ENCODE measurements around the gene TBCD. TPM values are rescaled to one million over a fixed set of nuclear protein-coding genes. Genes with fewer than 3 reads are reported as not detected.

The TBCD gene
- total RNA-seq, 1 experiment from 2014 or later, result 29.6 TPM

DNA sequence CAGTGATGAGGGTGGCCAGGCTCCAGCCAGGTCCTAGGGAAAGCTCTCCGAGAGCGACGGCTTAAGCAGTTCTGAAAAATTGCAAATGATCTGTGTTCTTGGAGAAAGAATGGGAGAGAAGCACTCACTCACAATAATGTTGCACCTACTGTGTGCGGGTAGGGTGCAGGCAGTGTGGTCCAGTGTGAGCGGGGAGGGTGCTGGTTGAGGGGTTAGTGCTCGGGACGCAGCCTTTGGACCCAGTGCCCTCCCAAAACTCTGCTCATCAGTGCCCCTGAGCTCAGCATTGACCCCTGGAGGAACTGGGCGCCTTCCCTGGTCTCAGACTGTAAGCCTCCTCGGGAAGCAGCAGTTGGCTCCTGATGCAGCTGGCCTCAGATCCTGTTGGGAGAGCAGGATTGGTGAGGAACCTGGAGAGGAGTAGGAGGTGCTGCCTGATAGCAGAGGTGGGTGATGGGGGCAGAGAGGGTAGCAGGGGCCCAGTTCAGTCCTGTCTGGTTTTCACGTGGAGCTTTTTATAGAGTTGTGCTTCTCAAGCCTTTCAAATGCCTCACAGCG, 111.6 kb downstream of the TBCD start:
- intact Hi-C loops (cut with micrococcal nuclease), result no loop called here

DNA sequence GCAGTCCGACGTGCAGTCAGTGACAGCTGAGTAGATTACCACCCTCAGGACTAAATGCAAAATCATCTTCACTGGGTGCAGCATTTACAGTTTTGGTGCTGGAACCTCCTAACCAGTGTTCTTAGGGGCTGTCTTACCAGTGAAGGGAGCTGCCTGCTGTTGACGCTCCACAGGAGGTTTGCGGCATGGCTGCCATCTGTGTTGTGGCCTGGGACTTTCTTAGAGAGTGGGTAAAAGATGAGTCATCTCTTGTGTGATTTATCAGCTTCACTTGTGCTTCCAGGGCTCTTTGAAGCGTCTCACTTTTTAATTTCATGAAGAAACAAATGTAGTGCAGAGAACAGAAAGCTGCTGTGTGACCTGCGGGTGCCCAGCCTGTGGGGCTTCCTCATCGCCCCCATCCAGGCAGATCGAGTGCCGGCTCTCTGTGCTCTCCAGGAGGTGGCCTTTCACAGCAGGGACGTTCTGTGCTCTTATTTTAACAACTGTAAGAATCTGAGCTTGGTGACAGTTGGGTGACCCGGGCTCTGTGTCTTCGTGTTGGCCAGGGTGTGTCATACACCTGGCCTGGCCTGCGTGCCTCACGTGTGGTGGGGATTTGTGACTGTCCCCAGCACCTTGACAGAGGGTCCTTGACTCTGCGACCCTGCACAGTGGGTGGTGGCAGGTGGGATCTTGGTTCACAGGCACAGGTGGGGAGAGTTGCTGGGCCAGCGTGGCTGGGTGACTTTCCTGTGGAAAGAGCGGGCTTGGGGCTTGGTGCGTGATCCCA, 112.3 kb downstream of the TBCD start:
- H2AFZ ChIP-seq (ENCODE audit: low read length), result no peak overlapping the region
- no peak overlapping the region for H3K9ac ChIP-seq (ENCODE audit: low read length)
- TF ChIP-seq EZH2phosphoT487 (IDR thresholded peaks at IDR 0.05; ENCODE audit: borderline replicate concordance, low read length), result no peak
- TF ChIP-seq EZH2 (IDR thresholded peaks at IDR 0.05; ENCODE audit: low read length, unreplicated experiment), result no peak
- TF ChIP-seq, protein P1, sequence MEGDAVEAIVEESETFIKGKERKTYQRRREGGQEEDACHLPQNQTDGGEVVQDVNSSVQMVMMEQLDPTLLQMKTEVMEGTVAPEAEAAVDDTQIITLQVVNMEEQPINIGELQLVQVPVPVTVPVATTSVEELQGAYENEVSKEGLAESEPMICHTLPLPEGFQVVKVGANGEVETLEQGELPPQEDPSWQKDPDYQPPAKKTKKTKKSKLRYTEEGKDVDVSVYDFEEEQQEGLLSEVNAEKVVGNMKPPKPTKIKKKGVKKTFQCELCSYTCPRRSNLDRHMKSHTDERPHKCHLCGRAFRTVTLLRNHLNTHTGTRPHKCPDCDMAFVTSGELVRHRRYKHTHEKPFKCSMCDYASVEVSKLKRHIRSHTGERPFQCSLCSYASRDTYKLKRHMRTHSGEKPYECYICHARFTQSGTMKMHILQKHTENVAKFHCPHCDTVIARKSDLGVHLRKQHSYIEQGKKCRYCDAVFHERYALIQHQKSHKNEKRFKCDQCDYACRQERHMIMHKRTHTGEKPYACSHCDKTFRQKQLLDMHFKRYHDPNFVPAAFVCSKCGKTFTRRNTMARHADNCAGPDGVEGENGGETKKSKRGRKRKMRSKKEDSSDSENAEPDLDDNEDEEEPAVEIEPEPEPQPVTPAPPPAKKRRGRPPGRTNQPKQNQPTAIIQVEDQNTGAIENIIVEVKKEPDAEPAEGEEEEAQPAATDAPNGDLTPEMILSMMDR (conservative IDR thresholded peaks at IDR 0.05; ENCODE audit: low read depth, low read length), result no peak
- H4K20me1 ChIP-seq (ENCODE audit: low read length), result no peaks in the 10 kb centered on the region
- H3K36me3 ChIP-seq (ENCODE audit: low read depth, low read length), result no peaks in the 10 kb centered on the region
- ChIA-PET CTCF (no interaction called here), POLR2A (ENCODE audit: unreplicated experiment) (no interaction called here)
- H3K79me2 ChIP-seq (ENCODE audit: low read length), result peaks cover 12% of the 10 kb centered on the region; the same call in 1 of the 2 replicates
- H3K9me3 ChIP-seq (ENCODE audit: low read length), result no peaks in the 10 kb centered on the region
- no TSS peak for BruUV-seq (replicated peaks)
- ATAC-seq (peak; percentile 64), DNase-seq (peak; percentile 16)
- H3K4me3 ChIP-seq (ENCODE audit: low read length), result no peak overlapping the region
- H3K27me3 ChIP-seq (ENCODE audit: low read length), result no peaks in the 10 kb centered on the region
- intact Hi-C loops (cut with micrococcal nuclease), result no loop called here
- no peak overlapping the region for H3K27ac ChIP-seq (ENCODE audit: low read length)
- no peaks in the 10 kb centered on the region for H3K9me2 ChIP-seq (replicated peaks; ENCODE audit: low read length)
- no peak overlapping the region for H3K4me2 ChIP-seq (ENCODE audit: low read length)
- H3F3A ChIP-seq (ENCODE audit: low read length, unreplicated experiment), result no peaks in the 10 kb centered on the region
- H3K4me1 ChIP-seq (ENCODE audit: insufficient read depth, low read length), result peaks cover 18% of the 10 kb centered on the region

More for the DNA sequence above, 111.6 kb downstream of the TBCD start:
- H3K27ac ChIP-seq (ENCODE audit: low read length), result no peak overlapping the region
- H3K36me3 ChIP-seq (ENCODE audit: low read depth, low read length), result no peaks in the 10 kb centered on the region
- H3K79me2 ChIP-seq (ENCODE audit: low read length), result peaks cover 12% of the 10 kb centered on the region; the same call in 1 of the 2 replicates
- DNase-seq (no peak), ATAC-seq (no peak)
- no peaks in the 10 kb centered on the region for H3F3A ChIP-seq (ENCODE audit: low read length, unreplicated experiment)
- no peak overlapping the region for H3K4me3 ChIP-seq (ENCODE audit: low read length)
- peaks cover 23% of the 10 kb centered on the region for H3K4me1 ChIP-seq (ENCODE audit: insufficient read depth, low read length)
- CTCF ChIA-PET, result no interaction called here
- H3K27me3 ChIP-seq (ENCODE audit: low read length), result no peaks in the 10 kb centered on the region
- no TSS peak for BruUV-seq (replicated peaks)
- H2AFZ ChIP-seq (ENCODE audit: low read length), result no peak overlapping the region
- no peaks in the 10 kb centered on the region for H4K20me1 ChIP-seq (ENCODE audit: low read length)
- H3K4me2 ChIP-seq (ENCODE audit: low read length), result no peak overlapping the region
- H3K9me2 ChIP-seq (replicated peaks; ENCODE audit: low read length), result no peaks in the 10 kb centered on the region
- TF ChIP-seq EZH2phosphoT487 (IDR thresholded peaks at IDR 0.05; ENCODE audit: borderline replicate concordance, low read length), result no peak
- TF ChIP-seq EZH2 (IDR thresholded peaks at IDR 0.05; ENCODE audit: low read length, unreplicated experiment), result no peak
- TF ChIP-seq, protein P1 (conservative IDR thresholded peaks at IDR 0.05; ENCODE audit: low read depth, low read length), result no peak
- H3K9me3 ChIP-seq (ENCODE audit: low read length), result no peaks in the 10 kb centered on the region
- POLR2A ChIA-PET (ENCODE audit: unreplicated experiment), result no interaction called here
- no peak overlapping the region for H3K9ac ChIP-seq (ENCODE audit: low read length)

DNA sequence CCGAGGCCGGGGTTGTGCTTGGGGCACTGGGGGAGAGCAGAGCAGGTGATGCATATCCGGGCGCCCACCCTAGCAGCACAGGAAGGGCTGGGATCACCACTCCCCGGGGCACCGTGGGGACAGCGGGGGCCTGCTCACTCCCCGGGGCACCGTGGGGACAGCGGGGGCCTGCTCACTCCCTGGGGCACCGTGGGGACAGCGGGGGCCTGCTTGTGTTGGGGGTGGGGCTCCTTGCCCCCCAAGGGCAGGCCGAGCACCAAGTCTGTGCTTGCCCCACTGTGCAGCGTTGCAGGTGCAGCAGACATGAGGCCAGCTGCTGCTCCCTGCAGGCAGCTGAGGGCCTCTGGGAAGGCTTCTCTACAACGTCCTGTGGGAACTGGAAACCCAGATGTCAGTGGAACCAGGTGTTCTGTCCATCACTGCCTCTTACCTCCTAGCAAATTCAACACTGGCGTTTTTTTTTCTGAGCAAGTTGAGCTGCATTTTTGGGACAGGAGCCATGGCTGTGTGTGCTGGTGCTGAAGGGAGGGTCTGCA, 112.9 kb downstream of the TBCD start:
- DNase-seq (no peak), ATAC-seq (no peak)
- Histone ChIP-seq H3K9me2 (replicated peaks; ENCODE audit: low read length) (no peaks in the 10 kb centered on the region), H3F3A (ENCODE audit: low read length, unreplicated experiment) (no peaks in the 10 kb centered on the region), H3K9ac (ENCODE audit: low read length) (no peak overlapping the region), H3K27ac (ENCODE audit: low read length) (no peak overlapping the region), H3K36me3 (ENCODE audit: low read depth, low read length) (no peaks in the 10 kb centered on the region), H2AFZ (ENCODE audit: low read length) (no peak overlapping the region), H3K27me3 (ENCODE audit: low read length) (no peaks in the 10 kb centered on the region), H3K4me3 (ENCODE audit: low read length) (no peak overlapping the region), H3K9me3 (ENCODE audit: low read length) (no peaks in the 10 kb centered on the region), H4K20me1 (ENCODE audit: low read length) (no peaks in the 10 kb centered on the region), H3K79me2 (ENCODE audit: low read length) (peaks cover 12% of the 10 kb centered on the region; the same call in 1 of the 2 replicates), H3K4me2 (ENCODE audit: low read length) (no peak overlapping the region), H3K4me1 (ENCODE audit: insufficient read depth, low read length) (peaks cover 12% of the 10 kb centered on the region)
- intact Hi-C loops (cut with micrococcal nuclease), result no loop called here
- no TSS peak for BruUV-seq (replicated peaks)
- POLR2A ChIA-PET (ENCODE audit: unreplicated experiment), result no interaction called here
- TF ChIP-seq EZH2 (IDR thresholded peaks at IDR 0.05; ENCODE audit: low read length, unreplicated experiment) (no peak), EZH2phosphoT487 (IDR thresholded peaks at IDR 0.05; ENCODE audit: borderline replicate concordance, low read length) (no peak)
- TF ChIP-seq, protein P1 (conservative IDR thresholded peaks at IDR 0.05; ENCODE audit: low read depth, low read length), result no peak
- CTCF ChIA-PET, result no interaction called here
